Measurements from ENCODE around the gene NDRG3.

NDRG3 gene

DNA sequence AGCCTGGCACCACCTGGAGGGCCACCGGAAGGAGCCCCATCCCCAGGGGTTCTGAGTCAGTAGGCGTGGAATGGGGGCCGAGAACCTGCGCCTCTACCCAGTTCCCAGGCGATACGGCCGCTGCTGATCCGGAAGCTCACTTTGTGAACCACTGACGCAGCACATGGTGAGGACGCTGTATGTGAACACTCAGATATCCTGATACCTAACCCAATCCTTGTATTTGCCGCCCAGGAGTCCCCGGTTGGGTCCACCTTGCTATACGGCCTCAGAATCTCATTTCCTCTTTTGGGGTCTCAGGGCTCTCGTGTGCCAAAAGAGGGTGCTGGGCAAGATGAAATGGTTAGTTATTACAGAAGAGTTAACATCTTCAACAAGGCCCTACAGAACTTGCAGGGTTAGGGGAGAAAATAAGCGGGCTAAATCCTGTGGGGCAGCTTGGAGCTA, 140.9 kb downstream of the NDRG3 start:
- peak; percentile 72 for DNase-seq

All from CD4-positive, alpha-beta T cell treated with Interferon gamma for 1 hour (primary cell).